Activated T-cell treated with anti-CD3 and anti-CD28 coated beads for 24 hours (primary cell): ENCODE results near the gene TXNL1.
"Not testable (repeated sequence)": the region's sequence is repeated elsewhere in the genome, so short reads cannot be mapped to it uniquely, and the experiment has no call there.

Source experiments
- DNase-seq: peaks from one replicate; pipeline ENCODE4 v3.0.0-alpha.2; 2020; ENCODE audit warnings: low read depth

TXNL1 gene

DNA sequence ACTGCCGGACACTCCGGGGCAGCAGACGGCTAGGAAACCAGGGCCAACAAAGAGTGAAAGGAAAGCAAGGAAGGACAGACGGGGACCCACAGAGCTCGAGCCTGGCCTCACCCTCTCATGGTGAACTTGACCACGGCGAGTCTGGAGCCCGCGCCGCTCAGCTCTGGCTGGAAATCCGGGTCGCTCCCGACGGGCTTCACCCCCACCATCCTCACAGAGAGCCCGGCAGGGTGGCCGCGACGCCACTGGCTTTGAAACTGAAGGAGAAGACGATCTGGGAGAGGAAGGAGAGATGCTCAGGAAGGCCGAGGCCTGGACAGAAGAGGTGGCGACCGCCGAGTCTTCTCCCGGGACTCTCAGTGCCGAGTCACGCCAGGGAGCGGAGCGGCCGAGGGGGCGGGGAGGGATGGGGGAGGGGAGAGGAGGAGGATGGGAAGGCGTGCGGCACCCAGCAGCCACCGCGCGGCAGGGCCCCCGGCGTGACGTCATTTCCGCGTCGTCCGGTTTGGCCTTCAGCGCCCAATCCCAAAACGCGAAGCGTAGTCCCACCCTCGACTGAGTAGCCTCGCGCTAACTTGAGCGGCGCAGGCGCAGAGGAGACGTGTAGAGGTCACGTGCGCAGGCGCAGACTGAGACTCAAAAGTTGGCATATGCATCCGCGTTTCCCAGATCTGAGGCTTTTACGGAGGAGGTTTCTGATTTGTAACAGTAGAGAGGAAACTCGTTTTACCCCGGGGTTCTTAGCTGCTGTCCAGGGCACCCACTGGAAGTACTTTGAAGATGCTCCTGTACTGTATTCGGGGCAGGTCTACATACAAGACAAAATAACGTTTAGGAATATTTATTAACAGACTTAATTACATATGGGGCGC is at the start of gene TXNL1:
Gene TXNL1 (minus strand): TSS at position 361 of the 872 bp plus-strand sequence. CDS start 152 bp downstream, at position 209.
- peak; percentile 100 for DNase-seq

- DNase-seq = no peak
These were observed 45.9 kb upstream of the TXNL1 start for GRCh38 chr18:56684277-56684676.

GRCh38 chr18:56678836-56679565 is 40.6 kb upstream of the TXNL1 start:
- no peak for DNase-seq

GRCh38 chr18:56676639-56677038 is 38.2 kb upstream of the TXNL1 start:
- DNase-seq = no peak

GRCh38 chr18:56672981-56673380 is 34.6 kb upstream of the TXNL1 start:
- DNase-seq = no peak

- DNase-seq = no peak
These were observed 34.0 kb upstream of the TXNL1 start for GRCh38 chr18:56672391-56672790.

GRCh38 chr18:56662902-56663301 is 24.5 kb upstream of the TXNL1 start:
- no peak for DNase-seq

- DNase-seq = no peak
These were observed 24.1 kb upstream of the TXNL1 start for GRCh38 chr18:56662502-56662901.

DNA sequence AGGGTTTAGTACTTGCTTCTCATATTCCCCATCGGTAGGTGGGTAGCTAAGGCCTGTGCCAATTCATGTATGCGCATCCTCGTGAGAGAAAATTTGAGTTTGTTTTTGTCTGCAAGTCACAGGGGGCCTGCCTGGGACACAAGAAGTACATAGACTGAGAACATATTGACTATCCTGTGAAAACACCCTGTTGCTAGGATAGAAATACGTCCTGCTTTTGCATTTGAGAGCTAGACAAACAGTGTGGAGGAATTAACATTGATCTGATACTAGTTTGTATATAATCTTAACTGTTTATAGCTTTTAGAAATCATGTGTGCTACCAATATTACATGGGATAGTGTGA is 23.6 kb upstream of the TXNL1 start:
- DNase-seq = no peak

DNA sequence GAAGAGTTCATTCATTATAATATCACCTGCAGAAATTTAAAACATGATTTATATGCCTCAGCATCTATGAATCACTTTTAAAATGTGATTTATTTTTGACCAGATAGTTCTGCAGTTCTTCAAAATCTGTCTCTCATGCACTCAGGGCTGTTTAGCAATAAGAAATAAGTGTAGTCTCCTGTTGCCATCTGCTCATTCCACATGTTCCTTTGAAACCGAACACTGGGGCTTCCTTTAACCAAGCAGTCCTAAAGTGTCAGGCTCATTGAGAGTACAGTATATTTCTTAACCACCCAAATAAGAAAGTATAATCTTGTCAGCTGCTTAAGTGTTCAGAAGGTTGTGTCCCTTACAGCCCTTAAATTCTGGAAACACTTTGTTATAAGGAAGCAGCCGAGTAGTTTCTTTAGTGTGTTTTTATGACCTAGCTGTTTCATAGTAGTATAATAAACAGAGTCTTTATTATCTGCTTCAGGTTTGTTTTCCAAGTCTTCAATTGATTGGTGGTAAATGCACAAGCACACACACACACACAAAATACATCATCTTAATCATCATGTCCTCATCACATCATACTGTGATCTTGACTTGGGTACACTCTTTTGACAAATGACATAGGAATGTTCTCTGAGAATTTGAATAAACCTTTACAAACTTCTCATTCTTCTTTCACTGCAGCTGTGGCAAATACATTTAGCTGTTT is 23.1 kb upstream of the TXNL1 start:
- no peak for DNase-seq

DNA sequence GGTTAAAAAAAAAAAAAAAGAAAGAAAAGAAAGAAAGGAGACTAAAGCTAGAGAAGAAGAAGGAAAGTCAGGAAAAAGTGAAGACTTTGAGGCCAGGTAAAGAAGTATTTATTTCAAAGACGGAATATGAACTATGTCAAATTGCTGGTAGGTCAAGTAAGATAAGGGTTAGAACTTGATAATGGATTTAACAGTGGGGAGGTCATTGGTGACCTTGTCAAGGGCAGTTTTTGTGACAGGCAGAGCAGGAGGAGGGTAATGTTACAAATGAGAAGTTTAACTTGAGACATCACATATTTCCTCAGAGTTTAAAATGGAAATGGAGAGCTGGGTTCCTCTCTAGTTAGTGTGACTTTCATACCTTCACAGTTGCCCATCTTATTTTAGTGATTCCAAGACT is 22.3 kb upstream of the TXNL1 start:
- DNase-seq = no peak

DNA sequence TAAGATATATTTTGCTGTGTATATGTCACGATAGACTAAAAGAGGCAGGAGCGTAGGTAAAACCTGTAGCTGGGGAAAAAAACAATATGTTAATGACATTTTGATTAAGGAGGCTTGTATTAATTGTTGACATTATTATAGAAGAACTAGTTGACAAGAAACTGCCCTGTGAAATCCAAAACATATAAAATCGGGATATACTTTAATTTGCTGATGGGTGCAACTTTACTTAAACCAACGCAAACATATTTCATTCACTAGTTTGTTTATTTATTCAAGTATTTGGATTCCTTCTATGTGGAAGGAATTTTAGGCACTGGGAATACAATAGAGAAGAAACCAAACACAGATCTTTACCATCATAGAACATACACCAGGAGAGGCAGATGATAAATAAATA is 20.7 kb upstream of the TXNL1 start:
- no peak for DNase-seq

DNA sequence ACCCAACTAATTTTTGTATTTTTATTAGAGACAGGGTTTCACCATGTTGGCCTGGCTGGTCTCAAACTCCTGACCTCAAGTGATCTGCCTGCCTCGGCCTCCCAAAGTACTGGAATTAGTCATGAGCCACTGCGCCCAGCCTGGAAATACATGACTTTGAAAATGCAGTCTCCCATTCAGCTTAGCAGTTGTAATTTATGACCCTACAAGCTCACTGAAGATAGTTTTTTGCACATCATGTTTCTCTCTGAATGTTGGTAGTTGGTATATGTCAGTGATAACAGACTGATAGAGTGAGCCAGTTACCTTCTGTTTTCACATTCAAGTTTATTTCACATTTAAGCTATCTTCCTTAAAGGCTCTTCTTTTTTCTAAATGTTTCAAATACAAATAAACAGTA is 19.9 kb upstream of the TXNL1 start:
- DNase-seq = no peak

DNA sequence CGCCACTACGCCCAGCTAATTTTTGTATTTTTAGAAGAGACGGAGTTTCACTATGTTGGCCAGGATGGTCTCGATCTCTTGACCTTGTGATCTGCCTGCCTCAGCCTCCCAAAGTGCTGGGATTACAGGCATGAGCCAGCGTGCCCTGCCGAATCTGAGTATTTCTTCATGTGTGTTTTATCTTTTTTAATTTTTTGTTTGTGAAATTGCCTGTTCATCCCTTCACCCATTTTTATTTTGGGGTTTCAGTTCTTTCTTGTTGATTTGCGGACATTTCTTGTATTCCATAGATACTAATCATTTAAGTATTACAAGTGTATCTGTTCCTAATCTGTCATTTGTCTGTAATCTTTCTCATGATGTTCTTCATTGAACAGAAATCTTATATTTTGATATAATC is 15.9 kb upstream of the TXNL1 start:
- not testable (repeated sequence) for DNase-seq

GRCh38 chr18:56652802-56653201 is 14.4 kb upstream of the TXNL1 start:
- DNase-seq = no peak

DNA sequence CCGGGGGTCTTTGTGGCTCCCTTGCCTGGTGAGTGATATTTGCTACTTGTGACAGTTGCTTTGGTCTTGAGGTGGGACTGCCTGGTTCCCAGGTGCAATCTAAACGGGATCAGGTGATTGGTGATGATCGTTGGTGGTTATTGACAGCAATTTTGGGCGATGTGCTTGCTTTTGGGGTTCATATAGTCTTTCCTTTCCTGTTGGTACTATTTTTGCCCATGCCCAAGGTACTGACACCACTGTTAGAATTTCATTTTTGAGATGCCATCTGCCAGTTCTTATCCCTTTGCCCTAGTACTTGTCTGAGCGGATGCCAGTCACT is 13.3 kb upstream of the TXNL1 start:
- DNase-seq = no peak

DNA sequence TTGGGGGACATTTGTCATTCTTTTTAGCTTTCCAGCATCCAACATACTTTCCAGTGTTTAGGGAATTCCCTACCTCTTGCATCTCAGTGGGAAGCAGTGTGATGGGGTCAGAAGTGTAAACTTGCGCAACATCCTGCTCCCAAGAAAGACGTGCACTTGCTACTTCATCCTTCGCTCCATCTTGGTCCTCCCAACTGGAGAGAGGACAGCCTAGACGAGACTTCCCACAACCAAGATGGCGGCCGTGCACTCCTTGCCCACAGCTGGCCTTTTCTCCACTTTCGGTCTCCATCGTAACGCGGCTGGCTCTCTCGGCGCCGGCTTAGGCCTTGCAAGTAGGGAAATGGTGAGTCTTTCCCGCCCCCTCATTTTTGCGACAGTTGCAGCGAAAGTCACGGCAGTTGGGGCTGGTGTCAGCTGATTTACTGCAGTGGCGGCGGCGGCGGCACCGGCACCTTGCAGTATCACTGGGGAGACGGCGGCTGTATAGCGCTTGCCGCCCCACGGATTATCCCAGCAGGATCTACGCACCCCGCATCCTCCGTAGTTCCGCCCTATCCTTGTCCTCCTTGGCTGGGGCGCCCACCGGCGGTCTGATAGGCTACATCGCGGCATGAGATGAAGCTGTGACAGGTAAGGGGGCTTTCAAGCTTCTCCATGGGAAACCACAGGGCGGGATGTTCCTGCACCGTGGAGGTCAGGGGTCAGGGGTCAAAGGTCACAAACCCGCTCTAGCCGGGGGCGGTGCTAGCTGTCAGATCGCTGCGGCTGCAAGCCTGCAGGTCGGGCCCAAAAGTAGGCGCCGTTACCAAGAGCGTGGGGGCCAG is 12.8 kb upstream of the TXNL1 start, which contains the start of gene WDR7:
Gene WDR7 (plus strand): TSS at position 416 of the 827 bp plus-strand sequence. CDS start 21,157 bp downstream, outside the sequence.
- DNase-seq = peak; percentile 95

- no peak for DNase-seq
These were observed 11.6 kb upstream of the TXNL1 start for GRCh38 chr18:56649996-56650395.

- no peak for DNase-seq
These were observed 9.8 kb upstream of the TXNL1 start for GRCh38 chr18:56647951-56648893.

DNA sequence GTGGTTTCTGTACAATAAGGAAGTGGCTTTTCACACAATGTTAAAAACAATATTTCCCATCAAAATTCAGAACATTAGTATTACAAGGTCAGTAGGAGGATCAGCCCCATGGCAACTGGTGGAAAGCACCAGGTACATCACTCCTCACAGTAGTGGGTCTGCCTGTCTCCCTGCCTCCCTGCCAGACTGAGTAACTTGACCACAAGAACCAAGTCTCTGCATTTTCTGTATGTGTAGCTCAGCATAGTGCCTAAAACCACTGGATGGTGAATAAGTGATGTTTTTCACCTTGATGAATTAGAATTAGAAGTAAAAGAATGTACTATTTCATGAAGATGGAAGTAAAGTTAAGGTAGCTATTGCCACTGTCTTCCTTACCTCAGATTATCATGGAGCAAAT is 8.7 kb upstream of the TXNL1 start:
- no peak for DNase-seq
